CD4-positive, alpha-beta T cell treated with Interleukin-4 for 4 hours (primary cell): ENCODE results near the gene DNM2.
"Not testable (repeated sequence)": the region's sequence is repeated elsewhere in the genome, so short reads cannot be mapped to it uniquely, and the experiment has no call there.

Experiments used
- DNase-seq: peaks from one replicate; pipeline ENCODE4 v3.0.0-alpha.2; 2020

The DNM2 gene

GRCh38 chr19:10756371-10756770, 38.5 kb downstream of the DNM2 start:
- no peak for DNase-seq

GRCh38 chr19:10756791-10757190, 38.9 kb downstream of the DNM2 start:
- no peak for DNase-seq

DNA sequence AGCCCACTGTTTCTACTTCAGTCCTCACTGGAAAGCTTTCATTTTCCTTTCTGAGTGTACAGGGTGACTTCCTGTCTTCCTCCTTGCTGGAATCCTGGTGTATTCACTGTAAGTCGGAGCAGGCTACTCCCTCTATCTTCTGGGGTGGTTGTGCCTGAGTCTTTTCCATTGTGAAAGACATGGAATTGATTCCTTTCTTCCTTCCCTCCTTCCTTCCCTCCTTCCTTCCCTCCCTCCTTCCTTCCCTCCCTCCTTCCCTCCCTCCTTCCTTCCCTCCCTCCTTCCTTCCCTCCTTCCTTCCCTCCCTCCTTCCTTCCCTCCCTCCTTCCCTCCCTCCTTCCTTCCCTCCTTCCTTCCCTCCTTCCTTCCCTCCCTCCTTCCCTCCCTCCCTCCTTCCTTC, 40.2 kb downstream of the DNM2 start:
- DNase-seq = not testable (repeated sequence)

DNA sequence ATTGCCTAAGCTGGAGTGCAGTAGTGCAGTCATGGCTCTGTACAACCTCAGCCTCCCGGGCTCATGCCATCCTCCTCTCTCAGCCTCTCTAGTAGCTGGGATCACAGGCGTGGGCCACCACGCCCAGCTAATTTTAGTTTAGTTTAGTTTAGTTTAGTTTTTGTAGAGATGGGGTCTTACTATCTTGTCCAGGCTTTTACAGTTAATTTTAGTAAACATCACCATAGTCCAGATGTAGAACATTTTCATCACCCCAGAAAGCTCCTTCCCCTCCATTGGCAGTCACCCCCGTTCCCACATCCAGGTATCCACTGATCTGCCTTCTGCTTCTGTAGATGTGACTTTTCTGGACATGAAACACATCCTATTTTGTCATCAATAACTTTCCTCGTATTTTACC, 41.1 kb downstream of the DNM2 start:
- DNase-seq = no peak

DNA sequence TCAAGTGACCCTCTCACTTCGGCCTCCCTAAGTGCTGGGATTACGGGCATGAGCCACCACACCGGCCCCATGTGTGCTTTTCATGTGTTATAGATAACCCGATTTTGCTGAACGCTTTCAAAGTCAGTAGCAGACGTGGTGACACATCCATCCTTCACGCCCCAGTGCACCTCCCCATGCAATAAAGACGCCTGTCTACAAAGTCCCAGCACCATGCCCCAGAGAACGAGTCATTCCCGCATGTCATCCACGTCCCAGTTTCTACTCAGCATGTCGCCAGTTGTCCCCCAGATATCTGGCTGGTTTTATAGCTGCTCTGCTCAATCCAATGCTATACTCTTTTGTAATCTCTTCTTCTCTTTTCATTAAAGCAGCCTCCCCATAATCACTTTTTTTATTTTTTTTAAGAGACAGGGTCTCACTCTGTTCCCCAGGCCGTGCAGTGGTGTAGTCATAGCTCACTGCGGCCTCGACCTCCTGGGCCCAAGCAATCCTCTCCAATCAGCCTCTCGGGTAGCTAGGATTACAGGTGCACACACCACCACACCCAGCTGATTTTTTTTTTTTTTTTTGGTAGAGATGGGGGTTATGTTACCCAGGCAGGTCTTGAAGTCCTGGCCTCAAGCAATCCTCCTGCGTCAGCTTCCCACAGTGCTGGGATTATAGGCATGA, 42.5 kb downstream of the DNM2 start:
- DNase-seq = peak; percentile 45

- no peak for DNase-seq
Measured at GRCh38 chr19:10761443-10762250, 43.8 kb downstream of the DNM2 start.

- peak; percentile 45 for DNase-seq
Measured at GRCh38 chr19:10762656-10763055, 44.8 kb downstream of the DNM2 start.

DNA sequence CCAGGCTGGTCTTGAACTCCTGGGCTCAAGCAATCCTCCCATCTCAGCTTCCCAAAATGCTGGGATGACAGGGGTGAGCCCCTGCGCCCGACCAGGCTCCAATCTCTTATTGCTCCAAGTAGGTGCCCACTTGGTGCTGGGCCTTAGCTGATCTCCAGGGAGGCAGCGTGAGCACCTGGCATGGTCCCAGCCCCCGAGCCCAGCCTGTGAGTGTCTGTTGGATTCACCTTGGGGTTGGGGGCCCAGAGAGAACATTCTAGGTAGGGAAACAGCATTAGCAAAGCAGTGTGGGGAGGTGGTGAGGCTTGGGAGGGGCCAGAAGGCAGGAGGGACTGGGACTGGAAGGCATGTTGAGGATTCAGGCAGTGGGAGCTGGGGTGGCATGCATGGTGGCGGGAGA, 45.5 kb downstream of the DNM2 start:
- DNase-seq = no peak

- no peak for DNase-seq
Measured at GRCh38 chr19:10763828-10764339, 46.0 kb downstream of the DNM2 start.

DNA sequence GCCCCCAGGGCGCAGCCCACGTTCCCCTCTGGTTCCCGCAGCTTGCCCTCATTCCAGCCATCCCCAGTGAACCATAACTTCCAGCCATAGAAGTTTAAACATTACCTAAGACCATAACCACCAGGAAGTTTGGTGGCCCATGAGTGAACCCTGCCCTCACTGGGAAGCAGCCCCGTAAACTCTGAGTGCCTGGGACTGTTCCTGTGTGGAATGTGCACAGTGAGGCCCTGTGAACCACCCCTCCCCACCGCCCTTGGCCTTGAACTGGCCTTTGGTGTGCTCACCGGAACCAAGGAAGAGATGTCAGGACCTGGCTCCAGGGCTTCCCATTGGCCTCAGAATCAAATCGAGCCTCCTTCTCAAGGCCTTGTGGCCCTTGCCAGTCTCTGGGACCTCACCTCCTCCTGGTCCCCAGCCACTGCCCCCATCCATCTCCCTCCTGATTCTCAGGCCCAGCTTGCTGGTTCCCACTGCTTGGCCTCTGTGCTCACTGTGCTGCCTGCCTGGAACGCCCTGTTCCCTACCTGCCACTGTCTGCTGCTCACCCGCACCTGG, 46.5 kb downstream of the DNM2 start:
- no peak for DNase-seq

DNA sequence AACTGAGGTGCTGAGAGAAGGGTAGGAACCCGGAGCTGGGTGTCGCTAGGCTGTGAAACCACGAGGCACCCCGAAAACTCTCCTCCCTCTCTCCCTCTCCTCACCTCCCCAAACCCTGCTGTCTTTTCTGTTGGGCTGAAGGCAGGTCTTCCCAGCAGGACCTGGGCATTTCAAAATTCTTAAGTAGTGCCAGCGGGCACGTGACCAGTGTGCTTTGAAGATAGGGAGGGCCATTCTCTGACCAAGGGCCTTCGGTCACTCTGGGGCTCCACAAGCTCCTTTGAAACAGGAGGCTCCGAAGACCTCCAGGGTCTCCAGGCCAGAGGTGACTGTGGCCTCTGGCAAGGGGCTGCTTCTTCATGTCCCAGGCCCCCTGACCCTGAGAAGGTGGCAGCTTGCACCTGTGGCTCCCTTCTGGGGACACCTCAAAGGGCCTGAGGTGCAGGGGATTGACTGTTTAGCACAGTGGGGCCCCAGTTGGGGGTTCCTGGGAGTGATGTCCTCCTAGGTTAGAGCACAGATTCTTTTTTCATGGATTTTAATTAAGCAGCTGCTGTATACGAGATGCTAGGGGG, 48.3 kb downstream of the DNM2 start:
- DNase-seq = no peak

DNA sequence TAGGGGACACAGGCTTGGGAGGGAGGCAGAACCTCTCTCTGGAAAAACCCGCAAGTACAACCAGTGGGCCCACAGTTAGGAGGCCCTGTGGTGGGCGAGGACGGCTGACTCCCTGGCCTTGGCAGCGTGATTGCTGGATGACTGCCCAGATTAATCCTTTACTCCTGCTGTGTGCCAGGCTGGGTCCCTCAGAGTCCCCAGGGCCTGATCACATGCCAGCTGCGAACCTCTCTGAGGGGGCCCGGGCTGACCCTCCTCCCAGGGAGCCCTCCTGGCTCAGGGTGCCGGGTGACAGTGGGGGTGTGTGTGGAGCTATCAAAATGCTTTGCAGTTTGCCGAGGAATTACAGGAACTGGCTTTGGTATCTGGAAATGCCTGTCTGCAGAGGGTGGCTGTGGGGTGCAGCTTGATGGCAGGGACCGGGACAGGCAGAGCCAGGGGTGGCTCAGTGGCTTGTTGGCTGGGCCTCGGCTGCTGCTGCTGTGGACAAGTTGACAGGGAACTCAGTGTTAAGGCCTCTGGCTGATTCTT, 48.9 kb downstream of the DNM2 start:
- no peak for DNase-seq

DNA sequence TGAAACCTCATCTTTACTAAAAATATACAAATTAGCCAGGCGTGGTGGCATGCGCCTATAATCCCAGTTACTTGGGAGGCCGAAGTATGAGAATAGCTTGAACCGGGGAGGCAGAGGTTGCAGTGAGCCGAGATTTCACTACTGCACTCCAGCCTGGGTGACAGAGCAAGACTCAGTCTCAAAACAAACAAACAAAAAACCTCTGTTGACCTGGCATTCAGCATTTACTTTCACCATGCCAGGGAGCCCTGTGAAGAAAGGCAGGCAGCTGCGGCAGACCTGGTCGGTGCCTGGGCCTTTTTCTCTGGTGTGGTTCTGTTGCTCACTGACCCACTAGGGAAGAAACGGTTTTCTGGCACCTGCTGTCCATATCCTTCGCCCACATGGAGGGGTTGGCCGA, 49.8 kb downstream of the DNM2 start:
- DNase-seq = no peak

- DNase-seq = no peak
Measured at GRCh38 chr19:10768369-10768768, 50.5 kb downstream of the DNM2 start.

DNA sequence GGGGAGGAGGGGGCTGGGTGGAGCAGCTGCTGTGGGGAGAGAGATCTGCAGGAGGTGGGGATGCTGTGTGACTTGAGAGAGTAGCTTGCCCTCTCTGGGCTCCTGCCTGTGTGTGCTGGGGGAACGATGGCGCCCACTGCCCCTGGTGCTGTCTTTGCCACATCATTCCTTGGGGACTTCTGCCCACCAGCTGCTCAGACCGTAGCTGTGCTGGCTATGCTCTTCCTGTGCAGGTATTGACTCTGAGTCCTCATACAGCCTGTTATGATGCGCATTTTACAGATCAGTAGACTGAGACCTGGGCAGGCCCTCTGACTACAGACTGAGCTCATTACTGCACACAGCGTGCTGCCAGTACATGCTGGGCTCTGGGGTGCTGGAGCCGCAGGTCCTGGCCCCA, 51.1 kb downstream of the DNM2 start:
- DNase-seq = no peak

GRCh38 chr19:10769533-10770491, 51.9 kb downstream of the DNM2 start:
- peak; percentile 22 for DNase-seq

- DNase-seq = no peak
Measured at GRCh38 chr19:10773969-10774368, 56.1 kb downstream of the DNM2 start.

DNA sequence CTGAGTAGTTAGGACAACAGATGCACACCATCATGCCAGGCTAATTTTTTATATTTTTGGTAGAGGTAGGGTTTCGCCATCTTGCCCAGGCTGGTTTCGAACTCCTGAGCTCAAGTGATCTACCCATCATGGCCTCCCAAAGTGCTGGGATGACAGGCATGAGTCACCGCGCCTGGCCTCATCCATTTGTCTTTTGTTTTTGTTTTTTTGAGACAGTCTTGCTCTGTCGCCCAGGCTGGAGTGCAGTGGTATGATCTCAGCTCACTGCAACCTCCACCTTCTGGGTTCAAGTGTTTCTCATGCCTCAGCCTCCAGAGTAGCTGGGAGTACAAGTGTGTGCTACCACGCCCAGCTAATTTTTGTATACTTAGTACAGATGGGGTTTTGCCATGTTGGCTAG, 57.0 kb downstream of the DNM2 start:
- DNase-seq = no peak

DNA sequence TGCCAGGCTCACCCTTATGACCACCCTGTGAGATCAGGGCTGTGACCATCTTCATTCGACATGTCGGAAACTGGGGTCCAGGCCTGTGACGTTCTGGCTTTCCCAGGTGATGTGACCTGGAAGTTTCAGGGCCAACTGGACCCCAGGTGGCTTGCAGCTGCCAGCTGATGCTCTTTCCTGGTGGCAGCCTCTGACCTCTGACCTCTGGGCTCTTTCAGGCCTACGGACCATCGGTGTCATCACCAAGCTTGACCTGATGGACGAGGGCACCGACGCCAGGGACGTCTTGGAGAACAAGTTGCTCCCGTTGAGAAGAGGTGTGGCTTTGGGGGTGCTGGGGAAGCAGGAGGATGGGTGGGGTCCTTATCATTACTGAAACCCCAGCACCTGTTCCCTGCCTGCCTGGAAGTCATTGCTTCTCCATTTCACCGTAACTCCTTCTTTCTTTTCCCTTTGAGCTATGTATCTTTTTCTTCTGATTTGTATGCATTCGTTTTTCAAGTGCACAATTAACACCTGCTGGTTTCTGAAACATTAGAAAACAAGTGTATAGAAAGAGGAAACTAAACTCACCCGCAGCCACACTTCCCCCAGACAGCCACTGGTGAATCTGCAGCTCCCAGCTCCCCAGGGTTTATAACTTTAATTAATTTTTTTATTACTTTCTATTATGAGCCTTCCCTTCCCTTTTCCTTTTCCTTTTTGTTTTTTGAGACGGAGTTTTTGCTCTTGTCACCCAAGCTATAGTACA, 59.2 kb downstream of the DNM2 start:
- DNase-seq = no peak

GRCh38 chr19:10780368-10780767, 62.5 kb downstream of the DNM2 start:
- DNase-seq = no peak

- no peak for DNase-seq
Measured at GRCh38 chr19:10782795-10783194, 64.9 kb downstream of the DNM2 start.
